LNCAP (cell line): ENCODE measurements around the gene B3GNT5.

ENCODE experiments used
- CTCF ChIP-seq: fragments of 450-650 bp; IDR thresholded peaks from 2 replicates; pipeline ENCODE4 v1.5.1; 2017; ENCODE audit warnings: mild to moderate bottlenecking

B3GNT5 gene

GRCh38 chr3:183222631-183223235 lies 30.3 kb upstream of the B3GNT5 start:
- no peak for TF ChIP-seq CTCF

GRCh38 chr3:183224180-183224970 lies 28.7 kb upstream of the B3GNT5 start:
- no peak for TF ChIP-seq CTCF

GRCh38 chr3:183226333-183226890 lies 26.6 kb upstream of the B3GNT5 start:
- TF ChIP-seq CTCF: no peak

- TF ChIP-seq CTCF: no peak
These were observed 25.5 kb upstream of the B3GNT5 start for GRCh38 chr3:183227586-183227985.

GRCh38 chr3:183229178-183229577 lies 23.9 kb upstream of the B3GNT5 start:
- TF ChIP-seq CTCF: no peak

- TF ChIP-seq CTCF: no peak
These were observed 22.2 kb upstream of the B3GNT5 start for GRCh38 chr3:183230826-183231225.

- no peak for TF ChIP-seq CTCF
These were observed 19.1 kb upstream of the B3GNT5 start for GRCh38 chr3:183233966-183234365.
